Stomach (tissue), 9 donors: Measurements from ENCODE around the gene SLC28A1. TPM values are rescaled to one million over a fixed set of nuclear protein-coding genes. Genes with fewer than 3 reads are reported as not detected.

Source experiments
- DNase-seq, 2 donors: peaks; one replicate each; pipeline versions ENCODE4 v3.0.0 to v3.0.0-alpha.2; 2013 to 2019
- H3K27ac ChIP-seq, 5 donors: fragments of 200-600 bp in 4 of 5; sonication (generic) in 4 of 5; one replicate each; pipeline ENCODE4 v1.5.1; 2013 to 2019; ENCODE audit warnings: mild to moderate bottlenecking in 1 of 5, moderate library complexity in 1 of 5
- H3K27me3 ChIP-seq, 3 donors: fragments of 200-600 bp; sonication (generic); one replicate each; pipeline ENCODE4 v1.5.1; 2017 to 2019; ENCODE audit warnings: mixed run types in 1 of 3
- H3K36me3 ChIP-seq, 4 donors: fragments of 200-600 bp; sonication (generic); 1 replicate in 3 of 4; 2 replicates in 1 of 4; pipeline ENCODE4 v1.5.1; 2016 to 2019
- H3K4me1 ChIP-seq, 4 donors: fragments of 200-600 bp; sonication (generic); one replicate each; pipeline ENCODE4 v1.5.1; 2016 to 2019
- H3K4me3 ChIP-seq, 4 donors: fragments of 200-600 bp; sonication (generic) in 3 of 4; one replicate each; pipeline ENCODE4 v1.5.1; 2016 to 2019; ENCODE audit warnings: mild to moderate bottlenecking in 1 of 4
- H3K9me3 ChIP-seq, 4 donors: fragments of 200-600 bp; sonication (generic); one replicate each; pipeline ENCODE4 v1.5.1; 2016 to 2019
- EP300 ChIP-seq: sonication (generic); formaldehyde crosslinking; IDR thresholded peaks from one replicate; pipeline ENCODE4 v1.6.1; 2017; ENCODE audit warnings: antibody characterized with exemption
- POLR2A ChIP-seq, 4 donors: fragments of 450-650 bp; IDR thresholded peaks; one replicate each; pipeline ENCODE4 v1.6.1; 2016; ENCODE audit warnings: antibody characterized with exemption in 4 of 4, control low read depth in 2 of 4, mild to moderate bottlenecking in 1 of 4, moderate library complexity in 1 of 4
- POLR2AphosphoS5 ChIP-seq, 3 donors: sonication (generic); formaldehyde crosslinking; IDR thresholded peaks; one replicate each; pipeline ENCODE4 v1.6.1; 2016; ENCODE audit warnings: antibody characterized with exemption in 3 of 3
- WGBS, 5 donors: extraction: QIAGEN DNeasy Blood & Tissue Kit in 3 of 5; methylation state at CpG; one replicate each; pipeline versions ENCODE4 v1.1.5 to v1.1.7; 2013 to 2018; 5-methylcytosine and 5-hydroxymethylcytosine counted together
- intact Hi-C: fragments of 100-400 bp; cut with DNase I; formaldehyde crosslinking; loops from one replicate; pipeline ENCODE4 v1.15.1; 2023; ENCODE audit warnings: low total_unique reads
- polyA plus RNA-seq, 3 donors: library from polyadenylated mRNA; stranded (reverse); fragments of 200-250 nt; gene quantifications; one replicate each; pipeline ENCODE4 v1.2.3, GENCODE V29; 2013
- total RNA-seq, 5 donors: library from RNA; depleted of rRNA; stranded (reverse); fragments of >200 nt; gene quantifications; one replicate each; pipeline versions ENCODE4 v1.1.0 to v1.2.3, GENCODE V29; 2014 to 2016
- TF ChIP-seq, protein P1 (sequence below), 7 experiments: fragments of 450-650 bp in 4 of 7; fragments of 200-600 bp in 3 of 7; sonication (generic) in 3 of 7; IDR thresholded peaks; one replicate each; pipeline ENCODE4 v1.5.1; 2016 to 2019; ENCODE audit warnings: antibody characterized with exemption in 7 of 7, control low read depth in 2 of 7, mild to moderate bottlenecking in 1 of 7
- donor health status: healthy with polysubstance abuse.
- donor health status: Bipolar disorder and iron deficiency.
- donor health status: healthy.

SLC28A1 gene
- total and polyA plus RNA-seq, 8 donors, result 0.92 TPM; not detected in 7

DNA sequence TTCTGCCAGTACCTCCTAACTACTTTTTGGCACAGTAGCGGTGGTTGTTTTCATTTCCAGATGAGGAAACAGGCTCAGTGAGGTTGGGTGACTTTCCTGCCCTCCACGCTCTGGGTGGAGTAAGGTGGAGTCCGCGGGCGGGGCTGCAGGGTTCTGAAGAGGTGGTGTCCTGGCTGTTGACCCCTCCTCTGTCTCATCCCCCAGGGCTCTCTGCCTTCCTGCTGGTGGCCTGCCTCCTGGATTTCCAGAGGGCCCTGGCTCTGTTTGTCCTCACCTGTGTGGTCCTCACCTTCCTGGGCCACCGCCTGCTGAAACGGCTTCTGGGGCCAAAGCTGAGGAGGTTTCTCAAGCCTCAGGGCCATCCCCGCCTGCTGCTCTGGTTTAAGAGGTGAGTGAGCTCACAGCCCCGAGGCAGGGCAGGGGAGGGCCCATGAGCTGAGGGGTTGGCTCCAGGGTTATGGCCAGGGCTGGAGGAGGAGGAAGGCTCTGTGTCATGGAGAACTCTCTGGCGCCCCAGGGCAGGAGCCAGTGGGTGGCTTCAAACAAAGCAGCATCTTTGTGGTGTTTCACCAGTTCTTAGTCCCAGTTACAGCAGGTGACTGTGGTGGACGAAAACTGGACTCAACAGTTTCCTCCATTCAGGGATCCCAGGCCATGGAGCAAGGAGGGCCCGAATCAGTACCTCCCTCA, 10.4 kb downstream of the SLC28A1 start:
- H3K9me3 ChIP-seq, result no peaks in the 10 kb centered on the region

GRCh38 chr15:84898761-84899160, 14.3 kb downstream of the SLC28A1 start:
- TF ChIP-seq POLR2AphosphoS5 (IDR thresholded peaks at IDR 0.05), result no peak
- TF ChIP-seq, protein P1, sequence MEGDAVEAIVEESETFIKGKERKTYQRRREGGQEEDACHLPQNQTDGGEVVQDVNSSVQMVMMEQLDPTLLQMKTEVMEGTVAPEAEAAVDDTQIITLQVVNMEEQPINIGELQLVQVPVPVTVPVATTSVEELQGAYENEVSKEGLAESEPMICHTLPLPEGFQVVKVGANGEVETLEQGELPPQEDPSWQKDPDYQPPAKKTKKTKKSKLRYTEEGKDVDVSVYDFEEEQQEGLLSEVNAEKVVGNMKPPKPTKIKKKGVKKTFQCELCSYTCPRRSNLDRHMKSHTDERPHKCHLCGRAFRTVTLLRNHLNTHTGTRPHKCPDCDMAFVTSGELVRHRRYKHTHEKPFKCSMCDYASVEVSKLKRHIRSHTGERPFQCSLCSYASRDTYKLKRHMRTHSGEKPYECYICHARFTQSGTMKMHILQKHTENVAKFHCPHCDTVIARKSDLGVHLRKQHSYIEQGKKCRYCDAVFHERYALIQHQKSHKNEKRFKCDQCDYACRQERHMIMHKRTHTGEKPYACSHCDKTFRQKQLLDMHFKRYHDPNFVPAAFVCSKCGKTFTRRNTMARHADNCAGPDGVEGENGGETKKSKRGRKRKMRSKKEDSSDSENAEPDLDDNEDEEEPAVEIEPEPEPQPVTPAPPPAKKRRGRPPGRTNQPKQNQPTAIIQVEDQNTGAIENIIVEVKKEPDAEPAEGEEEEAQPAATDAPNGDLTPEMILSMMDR (IDR thresholded peaks at IDR 0.05), result no peak
- no peak for TF ChIP-seq POLR2A (IDR thresholded peaks at IDR 0.05)
- TF ChIP-seq EP300, result no peak

More for the DNA sequence above, 10.4 kb downstream of the SLC28A1 start:
- H3K4me1 ChIP-seq, result no peaks in the 10 kb centered on the region
- peaks cover 0 to 7% (median 0%) of the 10 kb centered on the region in 3 donors for H3K27me3 ChIP-seq
- no peak for DNase-seq
- H3K4me3 ChIP-seq, result no peak overlapping the region
- TF ChIP-seq POLR2A (IDR thresholded peaks at IDR 0.05) (no peak), EP300 (no peak), POLR2AphosphoS5 (IDR thresholded peaks at IDR 0.05) (no peak)
- TF ChIP-seq, protein P1 (IDR thresholded peaks at IDR 0.05), result no peak
- intact Hi-C loops, result no loop called here
- H3K27ac ChIP-seq, result no peak overlapping the region
- 79 to 88% (median 82%) methylated on average over 11 to 12 of the region's 12 CpGs for WGBS, 5 donors
- H3K36me3 ChIP-seq, result no peaks in the 10 kb centered on the region

DNA sequence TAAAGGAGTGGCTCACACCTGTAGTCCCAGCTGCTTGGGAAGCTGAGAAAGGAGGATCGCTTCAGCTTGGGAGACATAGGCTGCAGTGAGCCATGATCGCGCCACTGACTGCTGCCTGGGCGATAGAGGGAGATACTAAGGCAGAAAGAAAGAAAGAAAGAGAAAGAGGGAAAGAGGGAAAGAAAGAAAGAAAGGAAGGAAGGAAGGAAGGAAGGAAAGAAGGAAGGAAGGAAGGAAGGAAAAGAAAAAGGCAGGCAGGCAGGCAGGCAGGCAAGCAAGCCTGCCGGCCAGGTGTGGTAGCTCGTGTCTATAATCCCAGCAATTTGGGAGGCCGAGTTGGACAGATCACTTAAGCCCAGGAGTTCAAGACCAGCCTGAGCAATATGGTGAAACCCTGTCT, 15.3 kb downstream of the SLC28A1 start:
- intact Hi-C loops, result no loop called here
- TF ChIP-seq POLR2A (IDR thresholded peaks at IDR 0.05) (no peak), EP300 (no peak)
- Histone ChIP-seq H3K4me1 (peaks cover 0 to 3% (median 0%) of the 10 kb centered on the region in 4 donors), H3K4me3 (no peak overlapping the region), H3K27ac (no peak overlapping the region), H3K36me3 (no peaks in the 10 kb centered on the region), H3K9me3 (peaks cover 0 to 7% (median 5%) of the 10 kb centered on the region in 4 donors), H3K27me3 (no peaks in the 10 kb centered on the region)
- WGBS, 5 donors, result 89 to 99% (median 92%) methylated on average over 7 of the region's 7 CpGs
- no peak for DNase-seq

More at GRCh38 chr15:84898761-84899160, 14.3 kb downstream of the SLC28A1 start:
- no peak for DNase-seq
- intact Hi-C loops, result no loop called here
- Histone ChIP-seq H3K4me3 (no peak overlapping the region), H3K4me1 (no peaks in the 10 kb centered on the region), H3K27ac (no peak overlapping the region), H3K9me3 (peaks cover 0 to 7% (median 5%) of the 10 kb centered on the region in 4 donors), H3K27me3 (no peaks in the 10 kb centered on the region), H3K36me3 (no peaks in the 10 kb centered on the region)
- WGBS, 5 donors, result 67 to 77% (median 70%) methylated on average over 4 of the region's 4 CpGs

DNA sequence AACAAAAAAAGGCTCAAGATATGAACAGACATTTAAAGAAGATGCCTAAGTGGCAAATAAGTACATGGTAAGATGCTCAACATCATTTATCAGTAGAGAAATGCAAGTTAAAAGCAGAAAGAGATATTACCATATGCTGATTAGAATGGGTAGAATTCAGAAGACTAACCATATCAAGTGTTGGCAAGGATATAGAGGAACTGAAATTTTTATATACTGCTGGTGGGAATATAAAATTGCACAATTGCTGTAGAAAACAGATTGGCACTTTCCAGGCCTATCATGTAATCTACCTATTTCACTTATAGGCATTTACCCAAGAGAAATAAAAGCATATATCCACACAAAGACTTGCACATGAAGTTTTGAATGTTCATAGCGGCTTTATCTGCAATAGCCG, 17.1 kb downstream of the SLC28A1 start:
- Histone ChIP-seq H3K4me3 (no peak overlapping the region), H3K4me1 (peaks cover 0 to 3% (median 0%) of the 10 kb centered on the region in 4 donors), H3K36me3 (no peaks in the 10 kb centered on the region), H3K27me3 (no peaks in the 10 kb centered on the region), H3K9me3 (peaks cover 0 to 7% (median 5%) of the 10 kb centered on the region in 4 donors), H3K27ac (no peak overlapping the region)
- TF ChIP-seq, protein P1 (IDR thresholded peaks at IDR 0.05), result no peak
- TF ChIP-seq POLR2AphosphoS5 (IDR thresholded peaks at IDR 0.05), result no peak
- no peak for TF ChIP-seq POLR2A (IDR thresholded peaks at IDR 0.05)
- TF ChIP-seq EP300, result no peak
- intact Hi-C loops, result no loop called here
- DNase-seq, result no peak
- 72 to 99% (median 94%) methylated on average over 2 of the region's 2 CpGs for WGBS, 5 donors

GRCh38 chr15:84903751-84904150, 19.3 kb downstream of the SLC28A1 start:
- intact Hi-C loops, result no loop called here

More at GRCh38 chr15:84903751-84904150, 19.3 kb downstream of the SLC28A1 start:
- DNase-seq, result no peak
- H3K27ac ChIP-seq, result no peak overlapping the region
- H3K9me3 ChIP-seq, result peaks cover 0 to 7% (median 5%) of the 10 kb centered on the region in 4 donors
- TF ChIP-seq POLR2AphosphoS5 (IDR thresholded peaks at IDR 0.05) (no peak), EP300 (no peak), POLR2A (IDR thresholded peaks at IDR 0.05) (no peak)
- TF ChIP-seq, protein P1 (IDR thresholded peaks at IDR 0.05), result no peak
- no peaks in the 10 kb centered on the region for H3K36me3 ChIP-seq
- no peaks in the 10 kb centered on the region for H3K27me3 ChIP-seq
- H3K4me3 ChIP-seq, result no peak overlapping the region
- WGBS, 5 donors, result 70 to 92% (median 87%) methylated on average over 2 of the region's 2 CpGs
- peaks cover 0 to 5% (median 4%) of the 10 kb centered on the region in 4 donors for H3K4me1 ChIP-seq
